Sigmoid colon (tissue), 4 donors: ENCODE measurements around the gene IMMT.

ENCODE experiments used
- EP300 ChIP-seq, 4 donors: sonication (generic); formaldehyde crosslinking; IDR thresholded peaks; one replicate each; pipeline ENCODE4 v1.6.1; 2017; ENCODE audit warnings: antibody characterized with exemption in 4 of 4
- POLR2A ChIP-seq, 2 donors: fragments of 450-650 bp; IDR thresholded peaks; one replicate each; pipeline ENCODE4 v1.6.1; 2016; ENCODE audit warnings: antibody characterized with exemption in 2 of 2, mild to moderate bottlenecking in 2 of 2, moderate library complexity in 2 of 2

GRCh38 chr2:86240251-86240650, 45.0 kb upstream of the IMMT start:
- TF ChIP-seq POLR2A (IDR thresholded peaks at IDR 0.05) (no peak), EP300 (IDR thresholded peaks at IDR 0.05) (no peak)
